GM21576 (cell line): ENCODE results near the gene LRRTM2.
"Not testable (repeated sequence)": the region's sequence is repeated elsewhere in the genome, so short reads cannot be mapped to it uniquely, and the experiment has no call there.

ENCODE experiments used
- ATAC-seq: cut with Tn5 transposase; IDR thresholded peaks from one replicate; pipeline ENCODE4 v1.9.1; 2021; ENCODE audit warnings: mild to moderate bottlenecking, moderate library complexity; ENCODE audit not compliant: unreplicated experiment

Gene LRRTM2

GRCh38 chr5:138874771-138875551, at the start of gene LRRTM2:
Gene LRRTM2 (minus strand): TSS chr5:138875335. CDS start chr5:138874911, 424 bp downstream.
- ATAC-seq = no peak

- no peak for ATAC-seq
Measured at GRCh38 chr5:138922494-138922893, 47.4 kb upstream of the LRRTM2 start.

- ATAC-seq = not testable (repeated sequence)
Measured at GRCh38 chr5:138921362-138921761, 46.2 kb upstream of the LRRTM2 start.

- no peak for ATAC-seq
Measured at GRCh38 chr5:138920181-138920580, 45.0 kb upstream of the LRRTM2 start.

GRCh38 chr5:138918686-138919085, 43.6 kb upstream of the LRRTM2 start:
- no peak for ATAC-seq

GRCh38 chr5:138914338-138914737, 39.2 kb upstream of the LRRTM2 start:
- ATAC-seq = no peak

- no peak for ATAC-seq
Measured at GRCh38 chr5:138913773-138914172, 38.6 kb upstream of the LRRTM2 start.

GRCh38 chr5:138912093-138912492, 37.0 kb upstream of the LRRTM2 start:
- ATAC-seq = no peak

GRCh38 chr5:138911441-138911840, 36.3 kb upstream of the LRRTM2 start:
- ATAC-seq = no peak

- ATAC-seq = no peak
Measured at GRCh38 chr5:138910546-138911185, 35.5 kb upstream of the LRRTM2 start.

GRCh38 chr5:138909734-138910133, 34.6 kb upstream of the LRRTM2 start:
- no peak for ATAC-seq

- no peak for ATAC-seq
Measured at GRCh38 chr5:138905541-138905940, 30.4 kb upstream of the LRRTM2 start.

GRCh38 chr5:138903130-138903775, 28.1 kb upstream of the LRRTM2 start:
- no peak for ATAC-seq

GRCh38 chr5:138901716-138902115, 26.6 kb upstream of the LRRTM2 start:
- no peak for ATAC-seq

GRCh38 chr5:138900281-138900965, 25.3 kb upstream of the LRRTM2 start:
- no peak for ATAC-seq

GRCh38 chr5:138898742-138899141, 23.6 kb upstream of the LRRTM2 start:
- ATAC-seq = no peak

- ATAC-seq = no peak
Measured at GRCh38 chr5:138898299-138898698, 23.2 kb upstream of the LRRTM2 start.

GRCh38 chr5:138895918-138896317, 20.8 kb upstream of the LRRTM2 start:
- no peak for ATAC-seq

- no peak for ATAC-seq
Measured at GRCh38 chr5:138890644-138891043, 15.5 kb upstream of the LRRTM2 start.

- no peak for ATAC-seq
Measured at GRCh38 chr5:138889994-138890393, 14.9 kb upstream of the LRRTM2 start.

- ATAC-seq = no peak
Measured at GRCh38 chr5:138884554-138884953, 9.4 kb upstream of the LRRTM2 start.
